ENCODE results near the gene IDH3G.

DNA sequence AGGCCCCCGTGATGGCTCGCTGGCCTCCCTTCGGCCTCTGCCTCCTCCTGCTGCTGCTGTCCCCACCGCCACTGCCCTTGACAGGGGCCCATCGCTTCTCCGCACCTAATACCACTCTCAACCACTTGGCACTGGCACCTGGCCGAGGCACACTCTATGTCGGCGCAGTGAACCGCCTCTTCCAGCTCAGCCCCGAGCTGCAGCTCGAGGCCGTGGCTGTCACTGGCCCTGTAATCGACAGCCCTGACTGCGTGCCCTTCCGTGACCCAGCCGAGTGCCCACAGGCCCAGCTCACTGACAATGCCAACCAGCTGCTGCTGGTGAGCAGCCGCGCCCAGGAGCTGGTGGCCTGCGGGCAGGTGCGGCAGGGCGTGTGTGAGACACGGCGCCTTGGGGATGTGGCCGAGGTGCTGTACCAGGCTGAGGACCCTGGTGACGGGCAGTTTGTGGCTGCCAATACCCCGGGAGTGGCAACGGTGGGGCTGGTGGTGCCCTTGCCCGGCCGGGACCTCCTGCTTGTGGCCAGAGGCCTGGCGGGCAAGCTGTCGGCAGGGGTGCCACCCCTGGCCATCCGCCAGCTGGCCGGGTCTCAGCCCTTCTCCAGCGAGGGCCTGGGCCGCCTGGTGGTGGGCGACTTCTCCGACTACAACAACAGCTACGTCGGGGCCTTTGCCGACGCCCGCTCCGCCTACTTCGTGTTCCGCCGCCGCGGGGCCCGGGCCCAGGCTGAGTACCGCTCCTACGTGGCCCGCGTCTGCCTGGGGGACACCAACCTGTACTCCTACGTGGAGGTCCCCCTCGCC, 27.1 kb downstream of the IDH3G start:
- TF ChIP-seq POLR2A (IDR thresholded peaks at IDR 0.05) (no peak), CTCF (IDR thresholded peaks at IDR 0.05 in 8 of 11, conservative IDR thresholded peaks at IDR 0.05 in 3 of 11) (no peak), POLR2AphosphoS5 (IDR thresholded peaks at IDR 0.05) (no peak)

Data from spleen (tissue), 7 donors.